ENCODE data around the gene RAB4B.
"Not testable (repeated sequence)": the region's sequence is repeated elsewhere in the genome, so short reads cannot be mapped to it uniquely, and the experiment has no call there.

The RAB4B gene

GRCh38 chr19:40813182-40813581 lies 35.1 kb downstream of the RAB4B start:
- Histone ChIP-seq H4K5ac (ENCODE audit: low read length) (no peak overlapping the region), H2BK120ac (ENCODE audit: low read depth, low read length) (no peak overlapping the region)
- WGBS (ENCODE audit: extremely low coverage, insufficient coverage, low lambda C conversion rate) = no CpG with 5 or more reads among the region's 4 CpGs

GRCh38 chr19:40815223-40815622 lies 37.2 kb downstream of the RAB4B start:
- DNase-seq = no peak
- Histone ChIP-seq H2BK15ac (replicated peaks; ENCODE audit: low read depth) (no peak overlapping the region), H3K79me1 (ENCODE audit: low read length) (no peaks in the 10 kb centered on the region), H4K8ac (ENCODE audit: low read depth, low read length) (no peak overlapping the region), H3K4me2 (ENCODE audit: low read length) (no peak overlapping the region), H3K23ac (ENCODE audit: low read length) (no peak overlapping the region), H3K4me1 (ENCODE audit: control insufficient read depth, low read depth, low read length) (no peaks in the 10 kb centered on the region), H3K36me3 (ENCODE audit: control insufficient read depth, insufficient read depth, low read length) (no peaks in the 10 kb centered on the region), H3K9ac (ENCODE audit: low read length) (no peak overlapping the region), H3K18ac (ENCODE audit: low read length) (no peak overlapping the region), H3K79me2 (ENCODE audit: control insufficient read depth, insufficient read depth, low read length) (no peaks in the 10 kb centered on the region), H3K56ac (ENCODE audit: low read length) (no peak overlapping the region), H3K27ac (ENCODE audit: low read depth, low read length) (no peak overlapping the region), H4K5ac (ENCODE audit: low read length) (no peak overlapping the region), H2BK120ac (ENCODE audit: low read depth, low read length) (no peak overlapping the region), H3K4ac (ENCODE audit: low read depth, low read length) (no peak overlapping the region), H3K27me3 (ENCODE audit: insufficient read depth, low read length, poor library complexity) (no peaks in the 10 kb centered on the region), H2BK5ac (ENCODE audit: low read length) (no peak overlapping the region), H2AK5ac (ENCODE audit: low read length) (no peak overlapping the region), H3K4me3 (ENCODE audit: low read length) (no peak overlapping the region)
- WGBS (ENCODE audit: extremely low coverage, insufficient coverage, low lambda C conversion rate) = no CpG with 5 or more reads among the region's 4 CpGs

More at GRCh38 chr19:40813182-40813581, 35.1 kb downstream of the RAB4B start:
- Histone ChIP-seq H3K23ac (ENCODE audit: low read length) (no peak overlapping the region), H3K9ac (ENCODE audit: low read length) (no peak overlapping the region), H3K4me2 (ENCODE audit: low read length) (no peak overlapping the region), H3K79me1 (ENCODE audit: low read length) (peaks cover 3% of the 10 kb centered on the region), H3K4me3 (ENCODE audit: low read length) (no peak overlapping the region), H3K36me3 (ENCODE audit: control insufficient read depth, insufficient read depth, low read length) (peaks cover 4% of the 10 kb centered on the region), H3K79me2 (ENCODE audit: control insufficient read depth, insufficient read depth, low read length) (no peaks in the 10 kb centered on the region), H3K18ac (ENCODE audit: low read length) (no peak overlapping the region), H2BK5ac (ENCODE audit: low read length) (no peak overlapping the region), H4K8ac (ENCODE audit: low read depth, low read length) (no peak overlapping the region), H2AK5ac (ENCODE audit: low read length) (no peak overlapping the region), H3K27me3 (ENCODE audit: insufficient read depth, low read length, poor library complexity) (no peaks in the 10 kb centered on the region), H3K4ac (ENCODE audit: low read depth, low read length) (no peak overlapping the region), H3K27ac (ENCODE audit: low read depth, low read length) (no peak overlapping the region), H3K4me1 (ENCODE audit: control insufficient read depth, low read depth, low read length) (no peaks in the 10 kb centered on the region), H3K56ac (ENCODE audit: low read length) (no peak overlapping the region), H2BK15ac (replicated peaks; ENCODE audit: low read depth) (no peak overlapping the region)
- DNase-seq = no peak

DNA sequence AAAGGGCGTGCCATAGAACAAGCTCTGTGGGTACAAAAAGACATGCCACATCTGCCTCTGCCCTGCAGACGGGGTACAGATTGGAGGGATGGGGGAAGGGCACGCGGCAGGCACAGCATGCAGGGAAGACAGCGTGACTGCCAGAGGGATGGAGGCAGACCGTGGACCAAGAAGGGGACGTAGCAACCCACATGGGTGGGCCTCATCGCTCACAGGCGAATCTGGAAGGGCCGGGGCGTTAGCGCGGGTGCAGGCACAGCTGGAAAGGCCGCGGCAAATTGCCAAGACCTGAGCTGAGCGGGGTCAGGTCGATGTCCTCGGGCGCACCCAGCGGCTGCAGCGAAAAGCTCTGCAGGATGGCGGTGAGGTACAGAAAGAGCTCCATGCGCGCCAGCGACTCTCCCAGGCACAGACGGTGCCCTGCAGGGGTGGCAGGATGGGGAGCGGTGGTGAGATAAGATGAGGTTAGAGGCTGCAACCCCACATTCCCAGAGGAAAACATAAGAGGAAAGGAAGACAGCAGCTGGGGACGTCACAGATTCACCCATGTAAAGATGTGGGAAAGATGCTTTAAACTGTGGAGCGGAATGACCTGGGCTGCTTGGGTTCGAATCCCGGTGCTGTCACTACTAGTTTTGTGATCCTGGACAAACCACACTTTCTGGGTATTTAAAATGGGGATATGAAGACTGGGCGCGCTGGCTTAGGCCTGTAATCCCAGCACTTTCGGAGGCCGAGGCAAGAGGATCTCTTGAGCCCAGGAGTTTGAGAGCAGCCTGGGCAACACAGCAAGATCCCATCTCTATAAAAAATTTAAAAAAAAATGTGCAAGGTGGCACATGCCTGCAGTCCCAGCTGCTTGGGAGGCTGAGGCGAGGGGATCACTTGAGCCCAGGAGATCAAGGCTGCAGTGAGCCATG lies 40.7 kb downstream of the RAB4B start:
- not testable (repeated sequence) for H3K23ac ChIP-seq (ENCODE audit: low read length); H3K79me1 ChIP-seq (ENCODE audit: low read length); H3K4me3 ChIP-seq (ENCODE audit: low read length); H3K4ac ChIP-seq (ENCODE audit: low read depth, low read length); H4K5ac ChIP-seq (ENCODE audit: low read length); H3K27ac ChIP-seq (ENCODE audit: low read depth, low read length); H3K4me2 ChIP-seq (ENCODE audit: low read length); H3K4me1 ChIP-seq (ENCODE audit: control insufficient read depth, low read depth, low read length); H2BK120ac ChIP-seq (ENCODE audit: low read depth, low read length); H2BK15ac ChIP-seq (replicated peaks; ENCODE audit: low read depth); H3K79me2 ChIP-seq (ENCODE audit: control insufficient read depth, insufficient read depth, low read length); H3K36me3 ChIP-seq (ENCODE audit: control insufficient read depth, insufficient read depth, low read length); H3K27me3 ChIP-seq (ENCODE audit: insufficient read depth, low read length, poor library complexity); H2AK5ac ChIP-seq (ENCODE audit: low read length); H4K8ac ChIP-seq (ENCODE audit: low read depth, low read length); H2BK5ac ChIP-seq (ENCODE audit: low read length); H3K18ac ChIP-seq (ENCODE audit: low read length); H3K9ac ChIP-seq (ENCODE audit: low read length)
- no CpG with 5 or more reads among the region's 36 CpGs for WGBS (ENCODE audit: extremely low coverage, insufficient coverage, low lambda C conversion rate)
- peak overlapping the region; percentile 68 for H3K56ac ChIP-seq (ENCODE audit: low read length)
- peak; percentile 53 for DNase-seq

DNA sequence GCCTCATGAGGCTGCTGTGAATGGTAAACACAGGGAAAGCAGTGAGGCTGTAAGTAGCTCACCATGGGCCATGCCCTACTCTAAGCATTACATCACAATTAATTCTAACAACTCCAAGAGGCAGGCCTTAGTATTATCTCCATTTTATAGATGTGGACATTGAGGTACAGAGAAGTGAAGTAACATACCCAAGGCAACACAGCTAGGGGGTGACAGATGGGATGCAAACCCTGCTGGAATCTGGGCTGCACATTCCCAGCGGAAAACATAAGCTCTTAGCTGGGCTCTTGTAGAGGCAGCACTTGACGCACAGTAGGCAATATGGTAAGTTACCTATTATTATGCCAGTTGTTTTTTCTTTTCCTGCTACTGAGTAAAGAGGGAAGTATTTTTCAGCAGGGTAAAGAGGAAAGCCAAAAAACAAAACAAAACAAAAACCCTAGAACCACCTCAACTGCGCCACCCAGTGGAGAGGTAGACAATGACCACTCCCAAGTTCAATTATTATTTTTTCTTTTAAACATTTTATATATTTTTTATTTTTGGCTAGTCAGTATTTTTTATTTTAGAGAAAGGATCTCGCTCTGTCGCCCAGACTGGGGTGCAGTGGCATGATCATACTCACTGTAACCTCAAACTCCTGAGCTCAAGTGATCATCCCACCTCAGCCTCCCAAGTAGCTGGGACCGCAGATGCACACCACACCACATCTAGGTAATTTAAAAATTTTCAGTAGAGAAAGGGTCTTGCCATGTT lies 41.6 kb downstream of the RAB4B start:
- not testable (repeated sequence) for H3K4ac ChIP-seq (ENCODE audit: low read depth, low read length); H4K5ac ChIP-seq (ENCODE audit: low read length); H2BK15ac ChIP-seq (replicated peaks; ENCODE audit: low read depth); H3K27ac ChIP-seq (ENCODE audit: low read depth, low read length); DNase-seq; H2BK120ac ChIP-seq (ENCODE audit: low read depth, low read length); H3K27me3 ChIP-seq (ENCODE audit: insufficient read depth, low read length, poor library complexity); H3K4me1 ChIP-seq (ENCODE audit: control insufficient read depth, low read depth, low read length); H3K79me2 ChIP-seq (ENCODE audit: control insufficient read depth, insufficient read depth, low read length); H4K8ac ChIP-seq (ENCODE audit: low read depth, low read length); H2AK5ac ChIP-seq (ENCODE audit: low read length); H3K4me3 ChIP-seq (ENCODE audit: low read length); H3K79me1 ChIP-seq (ENCODE audit: low read length); H3K36me3 ChIP-seq (ENCODE audit: control insufficient read depth, insufficient read depth, low read length); H3K23ac ChIP-seq (ENCODE audit: low read length); H3K18ac ChIP-seq (ENCODE audit: low read length); H2BK5ac ChIP-seq (ENCODE audit: low read length); H3K9ac ChIP-seq (ENCODE audit: low read length); H3K56ac ChIP-seq (ENCODE audit: low read length); H3K4me2 ChIP-seq (ENCODE audit: low read length)
- WGBS (ENCODE audit: extremely low coverage, insufficient coverage, low lambda C conversion rate) = no CpG with 5 or more reads among the region's 6 CpGs

GRCh38 chr19:40822161-40822560 lies 44.1 kb downstream of the RAB4B start:
- H3K9ac ChIP-seq (ENCODE audit: low read length) = no peak overlapping the region
- no peaks in the 10 kb centered on the region for H3K79me2 ChIP-seq (ENCODE audit: control insufficient read depth, insufficient read depth, low read length)
- no peak overlapping the region for H2BK15ac ChIP-seq (replicated peaks; ENCODE audit: low read depth)
- H3K27me3 ChIP-seq (ENCODE audit: insufficient read depth, low read length, poor library complexity) = no peaks in the 10 kb centered on the region
- H3K18ac ChIP-seq (ENCODE audit: low read length) = no peak overlapping the region
- DNase-seq = no peak
- WGBS (ENCODE audit: extremely low coverage, insufficient coverage, low lambda C conversion rate) = no CpG with 5 or more reads among the region's 22 CpGs
- no peak overlapping the region for H3K4me3 ChIP-seq (ENCODE audit: low read length)
- no peaks in the 10 kb centered on the region for H3K36me3 ChIP-seq (ENCODE audit: control insufficient read depth, insufficient read depth, low read length)
- H4K8ac ChIP-seq (ENCODE audit: low read depth, low read length) = no peak overlapping the region
- no peak overlapping the region for H2AK5ac ChIP-seq (ENCODE audit: low read length)
- H2BK120ac ChIP-seq (ENCODE audit: low read depth, low read length) = no peak overlapping the region
- no peak overlapping the region for H3K23ac ChIP-seq (ENCODE audit: low read length)
- no peak overlapping the region for H2BK5ac ChIP-seq (ENCODE audit: low read length)
- H3K79me1 ChIP-seq (ENCODE audit: low read length) = no peaks in the 10 kb centered on the region
- H3K4me2 ChIP-seq (ENCODE audit: low read length) = no peak overlapping the region
- peak overlapping the region; percentile 30 for H3K56ac ChIP-seq (ENCODE audit: low read length)
- H3K4me1 ChIP-seq (ENCODE audit: control insufficient read depth, low read depth, low read length) = peaks cover 2% of the 10 kb centered on the region
- no peak overlapping the region for H3K27ac ChIP-seq (ENCODE audit: low read depth, low read length)
- H3K4ac ChIP-seq (ENCODE audit: low read depth, low read length) = no peak overlapping the region
- H4K5ac ChIP-seq (ENCODE audit: low read length) = no peak overlapping the region
